Measurements from ENCODE around the gene RC3H1. TPM values are rescaled to one million over a fixed set of nuclear protein-coding genes. Genes with fewer than 3 reads are reported as not detected.
"Not testable (repeated sequence)": the region's sequence is repeated elsewhere in the genome, so short reads cannot be mapped to it uniquely, and the experiment has no call there.

Gene RC3H1, protein sequence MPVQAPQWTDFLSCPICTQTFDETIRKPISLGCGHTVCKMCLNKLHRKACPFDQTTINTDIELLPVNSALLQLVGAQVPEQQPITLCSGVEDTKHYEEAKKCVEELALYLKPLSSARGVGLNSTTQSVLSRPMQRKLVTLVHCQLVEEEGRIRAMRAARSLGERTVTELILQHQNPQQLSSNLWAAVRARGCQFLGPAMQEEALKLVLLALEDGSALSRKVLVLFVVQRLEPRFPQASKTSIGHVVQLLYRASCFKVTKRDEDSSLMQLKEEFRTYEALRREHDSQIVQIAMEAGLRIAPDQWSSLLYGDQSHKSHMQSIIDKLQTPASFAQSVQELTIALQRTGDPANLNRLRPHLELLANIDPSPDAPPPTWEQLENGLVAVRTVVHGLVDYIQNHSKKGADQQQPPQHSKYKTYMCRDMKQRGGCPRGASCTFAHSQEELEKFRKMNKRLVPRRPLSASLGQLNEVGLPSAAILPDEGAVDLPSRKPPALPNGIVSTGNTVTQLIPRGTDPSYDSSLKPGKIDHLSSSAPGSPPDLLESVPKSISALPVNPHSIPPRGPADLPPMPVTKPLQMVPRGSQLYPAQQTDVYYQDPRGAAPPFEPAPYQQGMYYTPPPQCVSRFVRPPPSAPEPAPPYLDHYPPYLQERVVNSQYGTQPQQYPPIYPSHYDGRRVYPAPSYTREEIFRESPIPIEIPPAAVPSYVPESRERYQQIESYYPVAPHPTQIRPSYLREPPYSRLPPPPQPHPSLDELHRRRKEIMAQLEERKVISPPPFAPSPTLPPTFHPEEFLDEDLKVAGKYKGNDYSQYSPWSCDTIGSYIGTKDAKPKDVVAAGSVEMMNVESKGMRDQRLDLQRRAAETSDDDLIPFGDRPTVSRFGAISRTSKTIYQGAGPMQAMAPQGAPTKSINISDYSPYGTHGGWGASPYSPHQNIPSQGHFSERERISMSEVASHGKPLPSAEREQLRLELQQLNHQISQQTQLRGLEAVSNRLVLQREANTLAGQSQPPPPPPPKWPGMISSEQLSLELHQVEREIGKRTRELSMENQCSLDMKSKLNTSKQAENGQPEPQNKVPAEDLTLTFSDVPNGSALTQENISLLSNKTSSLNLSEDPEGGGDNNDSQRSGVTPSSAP
- 17.7 and 19.9 TPM in 2 replicates for total RNA-seq (2012; rRNA removed)

DNA sequence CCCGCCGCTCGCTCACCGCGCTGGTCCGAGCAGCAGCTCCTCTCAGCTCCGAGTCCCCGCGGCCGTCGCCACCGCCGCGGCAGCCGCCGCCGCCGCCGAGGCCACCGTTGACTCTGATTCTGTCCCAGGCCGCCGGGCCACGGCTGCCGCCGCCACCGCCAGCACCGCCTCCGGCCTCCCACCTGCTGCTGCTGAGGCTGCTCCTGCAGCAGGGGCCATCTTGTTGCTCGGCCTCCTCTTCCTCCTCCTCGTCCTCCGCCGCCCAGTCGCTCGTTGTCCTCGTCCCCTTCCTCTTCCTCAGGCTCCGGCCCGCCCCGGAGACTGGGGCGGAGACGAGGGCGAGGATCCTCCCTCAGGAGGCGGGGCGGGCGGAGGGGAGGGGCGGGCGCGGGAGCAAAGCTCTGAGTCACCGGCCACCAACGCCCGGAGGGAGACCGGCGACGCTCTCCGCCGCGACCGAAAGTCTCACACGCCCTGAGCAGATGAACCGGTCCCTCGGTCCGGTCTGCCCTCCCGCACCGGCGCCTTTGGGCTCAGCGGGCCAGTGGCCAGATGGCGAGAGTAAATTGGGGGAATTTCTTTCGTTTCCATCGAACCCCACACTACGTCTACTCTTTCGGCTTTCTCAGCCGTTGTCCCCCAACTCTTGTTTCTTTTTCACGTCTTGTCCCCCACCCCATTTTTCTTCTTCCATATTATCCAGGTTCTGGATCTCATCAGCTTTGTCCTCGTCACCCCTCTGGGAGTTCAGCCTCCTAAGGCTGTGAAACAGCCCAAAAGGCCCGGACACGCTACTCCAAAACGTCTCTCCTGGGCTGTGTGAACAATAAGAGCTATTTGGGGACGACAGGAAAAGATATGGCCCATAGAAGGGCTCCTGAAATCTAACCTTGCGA is at the start of gene RC3H1:
RC3H1 (minus strand) TSS at position 278 of the 896 bp plus-strand sequence. CDS start 29,372 bp downstream, outside the sequence.
- Histone ChIP-seq H3K4me2 (ENCODE audit: low read length) (peak within 1 kb of the TSS; percentile 95), H3K36me3 (ENCODE audit: insufficient read depth, low read length) (no peaks in the 10 kb centered on the region), H3K9ac (ENCODE audit: low read depth, low read length) (peak within 1 kb of the TSS; percentile 93), H3K4me1 (ENCODE audit: control insufficient read depth, insufficient read depth, low read length) (peaks cover 35% of the 10 kb centered on the region), H3K4me3 (ENCODE audit: low read length) (peak within 1 kb of the TSS; percentile 99), H3K9me3 (replicated peaks; ENCODE audit: low read length) (no peaks in the 10 kb centered on the region), H3K27me3 (ENCODE audit: control insufficient read depth, insufficient read depth, low read length) (no peaks in the 10 kb centered on the region)

DNA sequence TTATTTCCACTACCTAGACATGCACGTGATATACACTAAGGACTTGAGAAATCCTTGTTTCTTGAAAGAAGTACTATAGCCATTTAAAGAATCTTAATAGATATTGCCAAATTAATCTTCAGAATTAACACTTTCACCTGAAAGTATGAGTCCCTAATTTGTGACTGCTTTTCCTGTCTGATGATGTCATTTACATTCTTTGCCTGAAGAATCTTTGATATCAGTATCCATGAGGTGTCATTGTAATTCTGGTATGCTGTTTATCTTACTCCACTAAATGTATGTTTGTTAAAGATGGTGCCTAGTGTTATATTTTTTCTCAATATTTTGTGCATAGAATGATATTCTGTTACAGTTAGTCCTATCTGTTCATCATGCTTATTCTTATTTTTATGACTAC is 48.5 kb upstream of the RC3H1 start:
- Histone ChIP-seq H3K4me3 (ENCODE audit: low read length) (no peak overlapping the region), H3K27me3 (ENCODE audit: control insufficient read depth, insufficient read depth, low read length) (no peaks in the 10 kb centered on the region), H3K4me2 (ENCODE audit: low read length) (no peak overlapping the region), H3K9ac (ENCODE audit: low read depth, low read length) (no peak overlapping the region), H3K4me1 (ENCODE audit: control insufficient read depth, insufficient read depth, low read length) (no peaks in the 10 kb centered on the region), H3K9me3 (replicated peaks; ENCODE audit: low read length) (no peaks in the 10 kb centered on the region), H3K36me3 (ENCODE audit: insufficient read depth, low read length) (no peaks in the 10 kb centered on the region)

DNA sequence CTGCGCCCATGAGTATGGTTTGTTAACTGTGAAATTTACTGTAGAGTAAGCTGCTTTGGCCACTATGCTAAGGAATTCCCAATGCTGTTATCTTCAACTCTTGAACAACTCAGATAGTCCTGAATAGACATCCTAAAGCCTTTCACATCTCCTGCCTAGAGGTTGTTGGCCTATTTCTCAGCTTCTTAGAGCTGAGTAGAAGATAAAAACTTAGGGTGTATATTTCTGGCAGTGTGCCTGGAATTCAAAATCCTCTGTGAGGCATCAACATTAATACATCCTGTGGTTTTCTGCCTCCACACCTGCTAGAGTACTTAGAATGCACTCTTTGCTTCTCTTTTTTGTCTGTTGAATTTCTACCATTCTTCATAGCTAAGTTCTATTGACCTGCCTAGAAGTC is 45.8 kb upstream of the RC3H1 start:
- H3K9me3 ChIP-seq (replicated peaks; ENCODE audit: low read length), result no peaks in the 10 kb centered on the region
- H3K27me3 ChIP-seq (ENCODE audit: control insufficient read depth, insufficient read depth, low read length), result no peaks in the 10 kb centered on the region
- H3K36me3 ChIP-seq (ENCODE audit: insufficient read depth, low read length), result no peaks in the 10 kb centered on the region
- H3K4me2 ChIP-seq (ENCODE audit: low read length), result no peak overlapping the region
- no peaks in the 10 kb centered on the region for H3K4me1 ChIP-seq (ENCODE audit: control insufficient read depth, insufficient read depth, low read length)
- no peak overlapping the region for H3K4me3 ChIP-seq (ENCODE audit: low read length)
- H3K9ac ChIP-seq (ENCODE audit: low read depth, low read length), result no peak overlapping the region

DNA sequence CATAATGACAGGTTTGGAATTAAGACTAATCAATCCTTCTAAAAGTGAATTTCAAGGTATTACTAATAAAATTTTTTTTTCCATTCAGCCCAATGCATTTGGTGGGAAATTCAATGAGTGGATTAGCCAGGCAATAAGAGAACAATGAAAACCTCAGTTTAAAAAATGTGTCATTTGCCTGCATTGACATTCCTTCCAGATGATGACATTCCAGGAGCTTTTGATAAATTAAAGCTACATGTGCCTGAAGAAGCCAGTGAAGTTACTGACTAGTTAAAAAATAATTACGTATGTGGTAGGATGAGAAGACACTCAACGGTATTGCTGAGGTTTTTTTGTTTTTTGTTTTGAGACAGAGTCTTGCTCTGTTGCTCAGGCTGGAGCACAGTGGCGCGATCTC is 37.9 kb upstream of the RC3H1 start:
- no peaks in the 10 kb centered on the region for H3K9me3 ChIP-seq (replicated peaks; ENCODE audit: low read length)
- H3K9ac ChIP-seq (ENCODE audit: low read depth, low read length), result no peak overlapping the region
- no peak overlapping the region for H3K4me3 ChIP-seq (ENCODE audit: low read length)
- H3K4me1 ChIP-seq (ENCODE audit: control insufficient read depth, insufficient read depth, low read length), result no peaks in the 10 kb centered on the region
- no peaks in the 10 kb centered on the region for H3K27me3 ChIP-seq (ENCODE audit: control insufficient read depth, insufficient read depth, low read length)
- no peak overlapping the region for H3K4me2 ChIP-seq (ENCODE audit: low read length)
- H3K36me3 ChIP-seq (ENCODE audit: insufficient read depth, low read length), result no peaks in the 10 kb centered on the region

DNA sequence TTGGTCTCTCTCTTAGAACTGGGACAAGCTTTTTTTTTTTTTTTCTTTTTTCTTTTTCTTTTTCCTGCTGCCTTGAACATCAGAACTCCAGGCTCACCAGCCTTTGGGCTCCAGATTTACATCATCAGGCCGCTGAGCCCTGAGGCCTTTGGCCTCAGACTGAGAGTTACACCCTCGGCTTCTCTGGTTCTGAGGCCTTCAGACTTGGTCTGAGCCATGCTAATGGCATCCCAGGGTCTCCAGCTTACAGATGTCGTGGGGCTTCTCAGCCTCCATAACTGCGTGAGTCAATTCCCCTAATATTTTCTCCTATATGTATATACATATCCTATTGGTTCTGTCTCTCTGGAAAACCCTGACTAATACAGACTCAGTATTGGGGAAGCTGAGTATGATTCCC is 36.5 kb upstream of the RC3H1 start:
- no peaks in the 10 kb centered on the region for H3K27me3 ChIP-seq (ENCODE audit: control insufficient read depth, insufficient read depth, low read length)

DNA sequence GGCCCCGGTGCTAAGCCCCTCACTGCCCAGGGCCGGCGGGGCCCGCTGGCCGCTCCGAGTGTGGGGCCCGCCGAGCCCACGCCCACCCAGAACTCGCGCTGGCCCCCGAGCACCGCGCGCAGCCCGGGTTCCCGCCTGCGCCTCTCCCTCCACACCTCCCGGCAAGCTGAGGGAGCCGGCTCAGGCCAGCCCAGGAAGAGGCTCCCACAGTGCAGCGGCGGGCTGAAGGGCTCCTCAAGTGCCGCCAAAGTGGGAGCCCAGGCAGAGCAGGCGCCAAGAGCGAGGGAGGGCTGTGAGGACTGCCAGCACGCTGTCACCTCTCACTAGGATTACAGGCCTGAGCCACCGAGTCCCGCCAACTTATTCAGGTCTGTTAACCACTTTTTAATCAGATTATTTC is 34.5 kb upstream of the RC3H1 start:
- not testable (repeated sequence) for H3K36me3 ChIP-seq (ENCODE audit: insufficient read depth, low read length); H3K4me1 ChIP-seq (ENCODE audit: control insufficient read depth, insufficient read depth, low read length); H3K4me2 ChIP-seq (ENCODE audit: low read length); H3K9ac ChIP-seq (ENCODE audit: low read depth, low read length); H3K27me3 ChIP-seq (ENCODE audit: control insufficient read depth, insufficient read depth, low read length); H3K9me3 ChIP-seq (replicated peaks; ENCODE audit: low read length); H3K4me3 ChIP-seq (ENCODE audit: low read length)

More for the DNA sequence above, 36.5 kb upstream of the RC3H1 start:
- Histone ChIP-seq H3K9me3 (replicated peaks; ENCODE audit: low read length) (no peaks in the 10 kb centered on the region), H3K9ac (ENCODE audit: low read depth, low read length) (no peak overlapping the region), H3K36me3 (ENCODE audit: insufficient read depth, low read length) (no peaks in the 10 kb centered on the region), H3K4me2 (ENCODE audit: low read length) (no peak overlapping the region), H3K4me1 (ENCODE audit: control insufficient read depth, insufficient read depth, low read length) (no peaks in the 10 kb centered on the region), H3K4me3 (ENCODE audit: low read length) (no peak overlapping the region)

DNA sequence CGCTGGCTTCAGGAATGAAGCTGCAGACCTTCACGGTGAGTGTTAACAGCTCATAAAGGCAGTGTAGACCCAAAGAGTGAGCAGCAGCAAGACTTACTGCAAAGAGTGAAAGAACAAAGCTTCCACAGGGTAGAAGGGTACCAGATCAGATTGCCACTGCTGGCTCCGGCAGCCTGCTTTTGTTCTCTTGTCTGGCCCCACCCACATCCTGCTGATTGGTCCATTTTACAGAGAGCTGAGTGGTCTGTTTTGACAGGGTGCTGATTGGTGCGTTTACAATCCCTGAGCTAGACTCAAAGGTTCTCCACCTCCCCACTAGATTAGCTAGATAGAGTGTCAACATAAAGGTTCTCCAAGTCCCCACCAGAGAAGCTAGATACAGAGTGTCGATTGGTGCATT is 33.6 kb upstream of the RC3H1 start:
- H3K9ac ChIP-seq (ENCODE audit: low read depth, low read length); H3K4me1 ChIP-seq (ENCODE audit: control insufficient read depth, insufficient read depth, low read length); H3K9me3 ChIP-seq (replicated peaks; ENCODE audit: low read length); H3K36me3 ChIP-seq (ENCODE audit: insufficient read depth, low read length); H3K4me2 ChIP-seq (ENCODE audit: low read length); H3K4me3 ChIP-seq (ENCODE audit: low read length); H3K27me3 ChIP-seq (ENCODE audit: control insufficient read depth, insufficient read depth, low read length): not testable (repeated sequence)

DNA sequence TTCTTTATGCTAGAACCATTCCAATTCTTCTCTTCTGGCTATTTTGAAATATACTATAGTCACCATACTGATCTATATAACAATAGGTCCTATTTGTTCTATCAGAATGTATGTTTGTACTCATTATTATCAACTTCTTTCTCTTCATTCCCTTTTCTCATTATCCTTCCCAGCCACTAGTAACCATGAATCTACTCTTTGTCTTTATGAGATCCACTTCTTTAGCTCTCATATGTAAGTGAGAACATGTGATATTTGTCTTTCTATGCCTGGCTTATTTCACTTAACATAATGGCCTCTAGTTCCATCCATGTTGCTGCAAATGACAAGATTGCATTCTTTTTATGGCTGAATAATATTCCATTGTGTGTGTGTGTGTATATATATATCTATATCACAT is 31.7 kb upstream of the RC3H1 start:
- Histone ChIP-seq H3K4me2 (ENCODE audit: low read length) (no peak overlapping the region), H3K9ac (ENCODE audit: low read depth, low read length) (no peak overlapping the region), H3K36me3 (ENCODE audit: insufficient read depth, low read length) (no peaks in the 10 kb centered on the region)

DNA sequence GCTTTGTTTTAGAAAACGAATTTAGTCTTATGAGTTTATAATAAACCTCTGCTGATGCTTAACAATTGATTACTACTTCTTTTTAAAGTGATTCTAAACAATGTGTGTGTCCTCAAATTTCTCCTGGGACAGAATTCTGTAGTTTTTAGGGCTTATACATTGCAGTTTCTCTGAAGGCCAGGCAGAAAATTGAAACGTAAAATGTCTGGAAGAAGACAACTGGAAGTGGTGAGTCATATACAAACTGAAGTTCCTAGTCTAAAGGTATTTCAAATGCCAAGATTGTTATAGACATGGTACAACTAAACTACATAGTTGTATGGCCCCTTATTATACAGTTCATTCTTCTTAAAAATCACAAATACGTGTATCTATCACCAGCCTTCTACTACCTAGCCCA is 30.5 kb upstream of the RC3H1 start:
- no peaks in the 10 kb centered on the region for H3K36me3 ChIP-seq (ENCODE audit: insufficient read depth, low read length)
- no peaks in the 10 kb centered on the region for H3K4me1 ChIP-seq (ENCODE audit: control insufficient read depth, insufficient read depth, low read length)
- no peaks in the 10 kb centered on the region for H3K27me3 ChIP-seq (ENCODE audit: control insufficient read depth, insufficient read depth, low read length)
- no peak overlapping the region for H3K4me3 ChIP-seq (ENCODE audit: low read length)
- H3K9ac ChIP-seq (ENCODE audit: low read depth, low read length), result no peak overlapping the region
- no peaks in the 10 kb centered on the region for H3K9me3 ChIP-seq (replicated peaks; ENCODE audit: low read length)
- no peak overlapping the region for H3K4me2 ChIP-seq (ENCODE audit: low read length)

More for the DNA sequence above, 31.7 kb upstream of the RC3H1 start:
- Histone ChIP-seq H3K27me3 (ENCODE audit: control insufficient read depth, insufficient read depth, low read length) (no peaks in the 10 kb centered on the region), H3K4me1 (ENCODE audit: control insufficient read depth, insufficient read depth, low read length) (no peaks in the 10 kb centered on the region), H3K9me3 (replicated peaks; ENCODE audit: low read length) (no peaks in the 10 kb centered on the region), H3K4me3 (ENCODE audit: low read length) (no peak overlapping the region)

DNA sequence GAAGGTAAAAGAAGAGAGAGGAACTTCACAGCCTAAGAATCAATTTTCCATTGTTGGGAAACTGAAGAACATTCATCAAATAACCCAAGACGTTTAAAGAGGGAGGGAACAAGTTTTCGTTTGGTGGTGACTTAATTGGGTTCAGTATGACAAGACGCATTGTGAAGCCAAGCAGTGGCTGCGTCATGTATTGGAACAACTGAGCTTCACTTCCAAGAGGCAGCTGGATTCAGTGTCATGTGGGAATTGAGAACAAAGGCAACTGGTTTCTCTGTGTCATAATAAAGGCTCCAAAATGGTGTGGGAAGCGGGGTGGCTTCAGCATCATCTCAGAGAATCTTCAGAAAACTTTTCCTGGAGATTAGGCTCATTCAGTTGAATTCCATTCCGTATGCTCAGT is 29.8 kb upstream of the RC3H1 start:
- H3K36me3 ChIP-seq (ENCODE audit: insufficient read depth, low read length), result no peaks in the 10 kb centered on the region
- H3K9me3 ChIP-seq (replicated peaks; ENCODE audit: low read length), result no peaks in the 10 kb centered on the region
- no peak overlapping the region for H3K4me2 ChIP-seq (ENCODE audit: low read length)
- H3K4me1 ChIP-seq (ENCODE audit: control insufficient read depth, insufficient read depth, low read length), result no peaks in the 10 kb centered on the region
- no peak overlapping the region for H3K4me3 ChIP-seq (ENCODE audit: low read length)
- no peaks in the 10 kb centered on the region for H3K27me3 ChIP-seq (ENCODE audit: control insufficient read depth, insufficient read depth, low read length)
- no peak overlapping the region for H3K9ac ChIP-seq (ENCODE audit: low read depth, low read length)

All from skeletal muscle satellite cell (primary cell).